COLO668 (cell line): ENCODE measurements around the gene MAD2L2.

Experiments
- DNase-seq: peaks from one replicate; lab custom pipeline; 2025; ENCODE audit not compliant: unreplicated experiment; lab: John Stamatoyannopoulos, UW

The MAD2L2 gene

GRCh38 chr1:11638121-11638520 is 42.8 kb downstream of the MAD2L2 start:
- no peak for DNase-seq

GRCh38 chr1:11634365-11635192 is 46.4 kb downstream of the MAD2L2 start:
- no peak for DNase-seq

- no peak for DNase-seq
These were observed 51.5 kb downstream of the MAD2L2 start for GRCh38 chr1:11629184-11630016.

GRCh38 chr1:11628767-11629166 is 52.2 kb downstream of the MAD2L2 start:
- no peak for DNase-seq

GRCh38 chr1:11626551-11626950 is 54.4 kb downstream of the MAD2L2 start:
- no peak for DNase-seq
